ENCODE measurements around the gene KLHL5. TPM values are rescaled to one million over a fixed set of nuclear protein-coding genes. Genes with fewer than 3 reads are reported as not detected.

Gene KLHL5
- polyA plus RNA-seq, 2 of the 4 experiments (the other 2 are of a cell fraction): 62.4 to 108 TPM

DNA sequence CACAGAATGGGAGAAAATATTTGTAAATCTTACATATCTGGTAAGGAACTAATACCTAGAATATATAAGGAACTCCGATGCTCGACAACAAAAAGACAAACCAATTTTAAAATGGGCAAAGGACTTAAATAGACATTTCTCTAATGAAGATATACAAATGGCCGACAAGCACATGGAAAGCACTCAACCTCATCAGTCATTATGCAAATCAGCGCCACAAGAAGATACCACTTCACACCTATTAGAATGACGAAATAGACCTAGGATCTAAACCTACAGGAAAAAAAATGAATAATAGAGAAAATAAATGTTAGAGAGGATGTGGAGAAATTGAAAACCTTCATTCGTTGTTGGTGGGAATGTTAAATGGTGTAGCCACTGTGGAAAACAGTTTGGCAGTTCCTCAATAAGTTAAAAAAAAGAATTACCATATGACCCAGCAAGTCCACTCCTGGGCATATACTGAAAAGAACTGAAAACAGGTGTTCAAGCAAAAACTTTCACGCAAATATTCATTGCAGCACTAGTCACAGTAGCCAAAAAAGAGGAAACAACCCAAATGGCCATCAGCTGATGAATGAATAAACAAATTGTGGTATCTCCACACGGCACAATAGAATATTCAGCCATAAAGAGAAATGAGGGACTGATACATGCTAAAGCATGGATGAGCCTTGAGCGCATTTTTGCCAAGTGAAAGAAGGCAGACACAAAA, 63.0 kb downstream of the KLHL5 start:
- POLR2A ChIA-PET: no interaction called here

DNA sequence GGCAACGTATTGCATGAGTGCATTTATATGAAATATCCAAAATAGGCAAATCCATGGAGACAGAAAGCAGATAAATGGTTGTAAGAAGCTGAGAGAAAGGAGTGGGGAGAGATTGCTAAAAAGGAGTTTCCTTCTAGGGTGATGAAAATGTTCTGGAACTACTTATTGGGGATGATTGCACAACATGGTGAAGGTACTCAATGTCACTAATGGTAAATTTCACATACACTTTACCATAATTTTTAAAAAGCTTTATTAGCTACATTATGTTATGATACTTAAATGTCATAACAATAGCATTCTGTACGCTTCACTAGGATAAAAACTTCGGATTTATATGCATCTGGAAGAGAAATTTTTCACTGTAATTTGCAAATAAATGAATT, 63.6 kb downstream of the KLHL5 start:
- no peaks in the 10 kb centered on the region for H3K9me3 ChIP-seq
- WGBS (ENCODE audit: missing lambda C conversion rate): 90% methylated on average over 3 of the region's 3 CpGs
- FAIRE-seq: no peak
- ATAC-seq: no peak
- DNase-seq (ENCODE audit: low read depth in 1 of 2, low spot score in 1 of 2): no peak
- H3K27ac ChIP-seq: no peak overlapping the region
- CTCF ChIA-PET: interaction anchor here (1.4 kb wide), 1 partner anchor 9 kb away, joined by 5 read pairs; no protein-coding TSS in a partner anchor
- POLR2A ChIA-PET: no interaction called here
- no peaks in the 10 kb centered on the region for H3K4me1 ChIP-seq
- H3K4me2 ChIP-seq: no peak overlapping the region
- TF ChIP-seq, protein P1, sequence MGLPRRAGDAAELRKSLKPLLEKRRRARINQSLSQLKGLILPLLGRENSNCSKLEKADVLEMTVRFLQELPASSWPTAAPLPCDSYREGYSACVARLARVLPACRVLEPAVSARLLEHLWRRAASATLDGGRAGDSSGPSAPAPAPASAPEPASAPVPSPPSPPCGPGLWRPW (IDR thresholded peaks at IDR 0.05): no peak
- no peak for TF ChIP-seq CBX8 (IDR thresholded peaks at IDR 0.05)
- TF ChIP-seq EHF (CRISPR knock-in tag; IDR thresholded peaks at IDR 0.05): no peak
- no peak for TF ChIP-seq RARB (CRISPR knock-in tag; IDR thresholded peaks at IDR 0.05)
- TF ChIP-seq, protein P2, sequence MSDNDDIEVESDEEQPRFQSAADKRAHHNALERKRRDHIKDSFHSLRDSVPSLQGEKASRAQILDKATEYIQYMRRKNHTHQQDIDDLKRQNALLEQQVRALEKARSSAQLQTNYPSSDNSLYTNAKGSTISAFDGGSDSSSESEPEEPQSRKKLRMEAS (IDR thresholded peaks at IDR 0.05): no peak
- TF ChIP-seq KDM1A (IDR thresholded peaks at IDR 0.05; ENCODE audit: low read depth): no peak
- no peak for TF ChIP-seq BHLHE40 (IDR thresholded peaks at IDR 0.05; ENCODE audit: low read depth, low read length)
- TF ChIP-seq, protein P3, sequence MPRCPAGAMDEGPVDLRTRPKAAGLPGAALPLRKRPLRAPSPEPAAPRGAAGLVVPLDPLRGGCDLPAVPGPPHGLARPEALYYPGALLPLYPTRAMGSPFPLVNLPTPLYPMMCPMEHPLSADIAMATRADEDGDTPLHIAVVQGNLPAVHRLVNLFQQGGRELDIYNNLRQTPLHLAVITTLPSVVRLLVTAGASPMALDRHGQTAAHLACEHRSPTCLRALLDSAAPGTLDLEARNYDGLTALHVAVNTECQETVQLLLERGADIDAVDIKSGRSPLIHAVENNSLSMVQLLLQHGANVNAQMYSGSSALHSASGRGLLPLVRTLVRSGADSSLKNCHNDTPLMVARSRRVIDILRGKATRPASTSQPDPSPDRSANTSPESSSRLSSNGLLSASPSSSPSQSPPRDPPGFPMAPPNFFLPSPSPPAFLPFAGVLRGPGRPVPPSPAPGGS (IDR thresholded peaks at IDR 0.05): no peak
- no peak for TF ChIP-seq CHD2 (IDR thresholded peaks at IDR 0.05; ENCODE audit: low read length, partially characterized antibody)
- no peak for TF ChIP-seq ZSCAN20 (CRISPR knock-in tag; IDR thresholded peaks at IDR 0.05)
- H3K4me3 ChIP-seq: no peak overlapping the region

More for the DNA sequence above, 63.0 kb downstream of the KLHL5 start:
- no peak overlapping the region for H3K4me3 ChIP-seq
- H3K4me1 ChIP-seq: no peaks in the 10 kb centered on the region
- TF ChIP-seq BHLHE40 (IDR thresholded peaks at IDR 0.05; ENCODE audit: low read depth, low read length) (no peak), SMC3 (IDR thresholded peaks at IDR 0.05) (no peak), ZSCAN20 (CRISPR knock-in tag; IDR thresholded peaks at IDR 0.05) (no peak), MAZ (IDR thresholded peaks at IDR 0.05; ENCODE audit: borderline replicate concordance, low read depth, low read length) (no peak)
- TF ChIP-seq, protein P4, sequence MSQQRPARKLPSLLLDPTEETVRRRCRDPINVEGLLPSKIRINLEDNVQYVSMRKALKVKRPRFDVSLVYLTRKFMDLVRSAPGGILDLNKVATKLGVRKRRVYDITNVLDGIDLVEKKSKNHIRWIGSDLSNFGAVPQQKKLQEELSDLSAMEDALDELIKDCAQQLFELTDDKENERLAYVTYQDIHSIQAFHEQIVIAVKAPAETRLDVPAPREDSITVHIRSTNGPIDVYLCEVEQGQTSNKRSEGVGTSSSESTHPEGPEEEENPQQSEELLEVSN (IDR thresholded peaks at IDR 0.05; ENCODE audit: borderline replicate concordance, low read depth): no peak
- TF ChIP-seq, protein P5, sequence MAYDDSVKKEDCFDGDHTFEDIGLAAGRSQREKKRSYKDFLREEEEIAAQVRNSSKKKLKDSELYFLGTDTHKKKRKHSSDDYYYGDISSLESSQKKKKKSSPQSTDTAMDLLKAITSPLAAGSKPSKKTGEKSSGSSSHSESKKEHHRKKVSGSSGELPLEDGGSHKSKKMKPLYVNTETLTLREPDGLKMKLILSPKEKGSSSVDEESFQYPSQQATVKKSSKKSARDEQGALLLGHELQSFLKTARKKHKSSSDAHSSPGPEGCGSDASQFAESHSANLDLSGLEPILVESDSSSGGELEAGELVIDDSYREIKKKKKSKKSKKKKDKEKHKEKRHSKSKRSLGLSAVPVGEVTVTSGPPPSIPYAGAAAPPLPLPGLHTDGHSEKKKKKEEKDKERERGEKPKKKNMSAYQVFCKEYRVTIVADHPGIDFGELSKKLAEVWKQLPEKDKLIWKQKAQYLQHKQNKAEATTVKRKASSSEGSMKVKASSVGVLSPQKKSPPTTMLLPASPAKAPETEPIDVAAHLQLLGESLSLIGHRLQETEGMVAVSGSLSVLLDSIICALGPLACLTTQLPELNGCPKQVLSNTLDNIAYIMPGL (CRISPR knock-in tag; IDR thresholded peaks at IDR 0.05; ENCODE audit: borderline replicate concordance): no peak
- ATAC-seq (no peak), DNase-seq (ENCODE audit: low read depth in 1 of 2, low spot score in 1 of 2) (no peak), FAIRE-seq (no peak)
- no peaks in the 10 kb centered on the region for H3K9me3 ChIP-seq
- H3K27ac ChIP-seq: no peak overlapping the region
- 93% methylated on average over 9 of the region's 9 CpGs for WGBS (ENCODE audit: missing lambda C conversion rate)
- CTCF ChIA-PET: interaction anchor here (1.4 kb wide), 1 partner anchor 10 kb away, joined by 5 read pairs; no protein-coding TSS in a partner anchor
- H3K4me2 ChIP-seq: no peak overlapping the region

DNA sequence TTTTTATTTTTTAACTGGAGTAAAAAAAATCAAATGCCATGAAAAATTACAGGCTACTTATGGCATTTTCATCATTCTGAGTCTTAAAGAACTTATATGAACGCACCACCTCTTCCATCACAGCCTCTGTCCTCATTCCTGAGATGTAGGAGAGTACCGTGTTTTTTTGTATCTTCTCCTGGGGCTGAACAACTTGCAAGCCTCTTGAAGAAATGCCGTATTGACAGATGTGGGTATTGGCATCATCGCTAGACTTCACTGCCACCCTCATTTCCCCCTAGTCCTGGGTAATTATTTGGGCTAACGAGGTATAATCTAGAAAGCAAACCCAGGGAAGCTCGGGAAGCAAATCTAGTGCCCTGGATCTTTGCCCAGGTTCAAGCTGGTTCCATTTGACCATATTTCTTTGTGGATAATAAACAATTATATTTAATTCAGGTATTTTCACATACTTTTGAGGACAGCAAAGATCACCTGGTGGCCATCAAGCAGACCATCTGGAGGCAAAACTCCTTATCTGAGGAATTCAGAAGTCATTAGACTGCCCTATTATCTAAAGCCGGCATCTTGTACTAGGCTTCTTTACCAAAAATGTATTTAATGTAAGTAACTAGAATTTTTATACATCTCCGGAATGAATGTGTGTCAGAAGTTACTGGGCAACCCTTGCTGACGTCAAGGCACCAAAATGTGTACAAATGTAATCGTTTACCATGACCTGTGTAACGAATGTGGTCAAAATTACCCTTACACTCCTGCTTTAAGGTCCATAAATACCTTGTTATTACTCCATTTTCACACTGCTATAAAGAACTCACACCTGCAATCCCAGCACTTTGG, 64.4 kb downstream of the KLHL5 start:
- CTCF ChIA-PET: interaction anchor here (1.3 to 1.4 kb wide), 2 partner anchors 8 to 230 kb away, joined by 3 to 5 read pairs; no protein-coding TSS in a partner anchor
- Histone ChIP-seq H3K4me2 (no peak overlapping the region), H3K9me3 (no peaks in the 10 kb centered on the region), H3K27ac (no peak overlapping the region), H3K4me3 (no peak overlapping the region), H3K4me1 (no peaks in the 10 kb centered on the region)
- WGBS (ENCODE audit: missing lambda C conversion rate): 91% methylated on average over 11 of the region's 11 CpGs
- DNase-seq (ENCODE audit: low read depth in 1 of 2, low spot score in 1 of 2) (no peak), ATAC-seq (no peak), FAIRE-seq (no peak)
- POLR2A ChIA-PET: no interaction called here
- TF ChIP-seq, protein P4 (IDR thresholded peaks at IDR 0.05; ENCODE audit: borderline replicate concordance, low read depth): no peak
- TF ChIP-seq RCOR1 (IDR thresholded peaks at IDR 0.05; ENCODE audit: low read depth, low read length) (no peak), RNF2 (IDR thresholded peaks at IDR 0.05; ENCODE audit: borderline replicate concordance, low read depth) (no peak), FOXS1 (CRISPR knock-in tag; IDR thresholded peaks at IDR 0.05) (no peak), TP53 (CRISPR knock-in tag; IDR thresholded peaks at IDR 0.05) (no peak), GATA3 (IDR thresholded peaks at IDR 0.05; ENCODE audit: borderline replicate concordance) (no peak), ZNF302 (CRISPR knock-in tag; IDR thresholded peaks at IDR 0.05) (no peak), HOXB5 (CRISPR knock-in tag; IDR thresholded peaks at IDR 0.05) (no peak), CBX2 (IDR thresholded peaks at IDR 0.05; ENCODE audit: borderline replicate concordance, low read depth) (no peak), NFE2L2 (conservative IDR thresholded peaks at IDR 0.05; ENCODE audit: low read length) (no peak), MAFK (IDR thresholded peaks at IDR 0.05; ENCODE audit: partially characterized antibody) (no peak)
- TF ChIP-seq, protein P3 (IDR thresholded peaks at IDR 0.05): no peak

Data from A549 (cell line).